Endothelial cell of umbilical vein (primary cell): ENCODE measurements around the gene HEATR3. TPM values are rescaled to one million over a fixed set of nuclear protein-coding genes. Genes with fewer than 3 reads are reported as not detected.

Source experiments
- BruUV-seq: library from RNA; stranded (reverse); fragments of 400-500 nt; replicated peaks from 2 replicates; lab custom pipeline; 2021; lab: Mats Ljungman, UMichigan
- CTCF ChIA-PET: fragments of 300-600, 350-600 bp; sonication (Branson Sonifier 250); formaldehyde crosslinking; loops from one replicate; lab custom pipeline; 2021; ENCODE audit warnings: antibody characterized with exemption, inconsistent platforms; lab: Charles Lee
- POLR2A ChIA-PET: fragments of 300-600, 350-600 bp; sonication (Branson Sonifier 250); formaldehyde crosslinking; loops from one replicate; lab custom pipeline; 2021; ENCODE audit warnings: antibody characterized with exemption, inconsistent platforms; lab: Charles Lee
- DNase-seq: peaks from one replicate; pipeline ENCODE4 v3.0.0-alpha.2; 2011; ENCODE audit warnings: low read depth, low spot score
- FAIRE-seq: peaks from 2 replicates; lab custom pipeline; 2011; peaks lifted over from hg19 to GRCh38; lab: Jason Lieb, UNC
- H2AFZ ChIP-seq: 2 replicates; pipeline ENCODE4 v1.6.0; 2012; ENCODE audit warnings: low read depth, low read length, control low read depth, inconsistent platforms
- H3K27ac ChIP-seq: 2 replicates; pipeline ENCODE4 v1.5.1; 2011; ENCODE audit warnings: low read depth, mild to moderate bottlenecking, control low read depth, low read length, moderate library complexity; ENCODE audit not compliant: insufficient read depth
- H3K27me3 ChIP-seq, 2 experiments: 2 replicates each; pipeline versions ENCODE4 v1.6.0 to v1.6.1; 2011; ENCODE audit warnings: low read length in 2 of 2, mixed read lengths in 1 of 2; ENCODE audit not compliant: control insufficient read depth in 2 of 2, insufficient read depth in 2 of 2
- H3K36me3 ChIP-seq, 2 experiments: 2 replicates in 1 of 2; 3 replicates in 1 of 2; pipeline ENCODE4 v1.5.1; 2011; ENCODE audit warnings: low read length in 2 of 2, mild to moderate bottlenecking in 1 of 2, moderate library complexity in 1 of 2; ENCODE audit not compliant: control insufficient read depth in 2 of 2, insufficient read depth in 2 of 2; ENCODE audit errors: extremely low read depth in 1 of 2
- H3K4me1 ChIP-seq: 3 replicates; pipeline ENCODE4 v1.5.1; 2011; ENCODE audit warnings: mild to moderate bottlenecking, low read length; ENCODE audit not compliant: control insufficient read depth, insufficient read depth; ENCODE audit errors: extremely low read depth
- H3K4me2 ChIP-seq: 2 replicates; pipeline ENCODE4 v1.6.1; 2011; ENCODE audit warnings: low read length, control low read depth, mixed read lengths; ENCODE audit not compliant: insufficient read depth
- H3K4me3 ChIP-seq, 3 experiments: fragments of 200-600 bp in 1 of 3; sonication (generic), shearing (Covaris generic) in 1 of 3; replicated peaks in 1 of 3; 2 replicates each; pipeline ENCODE4 v1.5.1; 2011 to 2016; ENCODE audit warnings: control low read depth in 3 of 3, low read length in 3 of 3, mild to moderate bottlenecking in 2 of 3, inconsistent platforms in 1 of 3, low read depth in 1 of 3, moderate library complexity in 1 of 3; ENCODE audit not compliant: insufficient read depth in 1 of 3
- H3K79me2 ChIP-seq: 2 replicates; pipeline ENCODE4 v1.6.0; 2012; ENCODE audit warnings: low read length, inconsistent platforms; ENCODE audit not compliant: control insufficient read depth, insufficient read depth
- H3K9ac ChIP-seq: replicated peaks from 2 replicates; pipeline ENCODE3; 2011; ENCODE audit warnings: low read length, control low read depth; ENCODE audit not compliant: insufficient read depth; ENCODE audit errors: extremely low read depth
- H3K9me1 ChIP-seq: replicated peaks from 3 replicates; pipeline ENCODE4 v1.6.0; 2011; ENCODE audit warnings: mild to moderate bottlenecking, low read length; ENCODE audit not compliant: control insufficient read depth, insufficient read depth; ENCODE audit errors: extremely low read depth
- H3K9me3 ChIP-seq: replicated peaks from 2 replicates; pipeline ENCODE4 v1.5.1; 2012; ENCODE audit warnings: low read length, inconsistent platforms; ENCODE audit not compliant: control insufficient read depth, insufficient read depth
- H4K20me1 ChIP-seq: replicated peaks from 2 replicates; pipeline ENCODE3; 2011; ENCODE audit warnings: mild to moderate bottlenecking, low read length; ENCODE audit not compliant: control insufficient read depth, insufficient read depth; ENCODE audit errors: extremely low read depth
- EZH2 ChIP-seq: IDR thresholded peaks from 2 replicates; pipeline ENCODE4 v1.6.1; 2012; ENCODE audit warnings: borderline replicate concordance, low read depth, mild to moderate bottlenecking, moderate library complexity, low read length, inconsistent platforms; ENCODE audit not compliant: severe bottlenecking
- FOS ChIP-seq: IDR thresholded peaks from 2 replicates; pipeline ENCODE4 v1.6.1; 2011; ENCODE audit warnings: mild to moderate bottlenecking, low read length, moderate library complexity, borderline replicate concordance; ENCODE audit not compliant: insufficient read depth
- GATA2 ChIP-seq: IDR thresholded peaks from 2 replicates; pipeline ENCODE4 v1.7.0; 2011; ENCODE audit warnings: low read depth, mild to moderate bottlenecking, moderate library complexity, mixed read lengths, low read length; ENCODE audit not compliant: insufficient read length, insufficient read depth
- JUN ChIP-seq: IDR thresholded peaks from 2 replicates; pipeline ENCODE4 v1.6.1; 2011; ENCODE audit warnings: borderline replicate concordance, low read depth; ENCODE audit not compliant: insufficient read length, insufficient read depth
- MAX ChIP-seq: IDR thresholded peaks from 2 replicates; pipeline ENCODE4 v1.6.1; 2011; ENCODE audit not compliant: insufficient read depth, insufficient read length
- MYC ChIP-seq: IDR thresholded peaks from one replicate; pipeline ENCODE4 v1.6.1; 2011; ENCODE audit warnings: mild to moderate bottlenecking, low read depth, low read length
- POLR2A ChIP-seq: IDR thresholded peaks from 2 replicates; pipeline ENCODE4 v1.6.1; 2012; ENCODE audit warnings: low read depth, mild to moderate bottlenecking, control low read depth, low read length
- POLR2AphosphoS5 ChIP-seq: IDR thresholded peaks from 2 replicates; pipeline ENCODE4 v1.6.1; 2012; ENCODE audit warnings: low read depth, mild to moderate bottlenecking, control low read depth, low read length, moderate library complexity; ENCODE audit not compliant: insufficient read depth
- dilution Hi-C: fragments of 300-500 bp; cut with MboI; formaldehyde crosslinking; loops from one replicate; pipeline ENCODE4 v1.15.0; 2019; ENCODE audit warnings: low sequenced_read_pairs; ENCODE audit not compliant: extremely low pct_ligation_motif_present
- intact Hi-C: fragments of 100-400 bp; cut with micrococcal nuclease; formaldehyde crosslinking; loops from one replicate; pipeline ENCODE4 v1.10.0; 2022
- polyA plus RNA-seq, 4 experiments: library from polyadenylated mRNA; depleted of rRNA in 3 of 4; stranded (reverse) in 3 of 4; unstranded in 1 of 4; fragments of >200 nt; gene quantifications; 2 replicates each; pipeline versions ENCODE4 v1.2.1 to v1.2.3, GENCODE V29; 2011 to 2012; ENCODE audit warnings: missing spikeins in 1 of 4
- total RNA-seq: library from RNA; stranded (reverse); gene quantifications from 2 replicates; pipeline ENCODE4 v1.2.3, GENCODE V29; 2021
- TF ChIP-seq, protein P1 (sequence below), 2 donors: IDR thresholded peaks; 1 replicate in 1 of 2; 2 replicates in 1 of 2; pipeline ENCODE4 v1.5.1; 2011; ENCODE audit warnings: low read length in 2 of 2, mild to moderate bottlenecking in 2 of 2, moderate library complexity in 2 of 2, control low read depth in 1 of 2, inconsistent platforms in 1 of 2, low read depth in 1 of 2; ENCODE audit not compliant: insufficient read depth in 1 of 2; ENCODE audit errors: extremely low read depth in 1 of 2

Gene HEATR3
- total and polyA plus RNA-seq, 2 donors (not counting 3 experiments of a cell fraction or from before 2014, with no cell fraction given) = 6.7 to 23.1 TPM

DNA sequence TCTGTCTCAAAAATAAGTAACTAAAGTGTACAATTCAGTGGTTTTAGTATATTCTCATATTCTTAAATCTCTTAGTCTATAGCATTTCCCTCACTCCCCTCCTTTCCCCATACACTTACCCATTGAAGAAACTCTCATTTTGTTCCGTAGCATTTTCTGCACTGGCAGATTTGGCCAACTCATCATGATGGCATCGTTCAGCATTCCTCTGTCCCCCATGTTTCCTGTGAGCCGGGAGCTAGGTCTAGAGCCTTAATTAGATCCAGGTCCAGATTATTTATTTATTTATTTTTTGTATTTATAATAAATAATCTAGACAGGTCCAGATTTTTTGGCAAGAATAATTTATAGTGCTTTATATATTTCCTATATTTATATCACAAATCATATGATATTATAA, 31.0 kb downstream of the HEATR3 start:
- Histone ChIP-seq H3K9me3 (no peaks in the 10 kb centered on the region), H3K4me2 (no peak overlapping the region), H3K4me1 (peaks cover 2% of the 10 kb centered on the region), H3K9me1 (no peaks in the 10 kb centered on the region), H3K36me3 (peaks cover 5 to 6% of the 10 kb centered on the region in 2 experiments), H4K20me1 (no peaks in the 10 kb centered on the region), H2AFZ (no peak overlapping the region), H3K27ac (no peak overlapping the region), H3K4me3 (no peak overlapping the region), H3K9ac (no peak overlapping the region), H3K79me2 (no peaks in the 10 kb centered on the region), H3K27me3 (no peaks in the 10 kb centered on the region)
- POLR2A ChIA-PET = no interaction called here
- TF ChIP-seq FOS (no peak), POLR2A (no peak), EZH2 (no peak), MYC (no peak), MAX (no peak), GATA2 (no peak), JUN (no peak), POLR2AphosphoS5 (no peak)
- TF ChIP-seq, protein P1, sequence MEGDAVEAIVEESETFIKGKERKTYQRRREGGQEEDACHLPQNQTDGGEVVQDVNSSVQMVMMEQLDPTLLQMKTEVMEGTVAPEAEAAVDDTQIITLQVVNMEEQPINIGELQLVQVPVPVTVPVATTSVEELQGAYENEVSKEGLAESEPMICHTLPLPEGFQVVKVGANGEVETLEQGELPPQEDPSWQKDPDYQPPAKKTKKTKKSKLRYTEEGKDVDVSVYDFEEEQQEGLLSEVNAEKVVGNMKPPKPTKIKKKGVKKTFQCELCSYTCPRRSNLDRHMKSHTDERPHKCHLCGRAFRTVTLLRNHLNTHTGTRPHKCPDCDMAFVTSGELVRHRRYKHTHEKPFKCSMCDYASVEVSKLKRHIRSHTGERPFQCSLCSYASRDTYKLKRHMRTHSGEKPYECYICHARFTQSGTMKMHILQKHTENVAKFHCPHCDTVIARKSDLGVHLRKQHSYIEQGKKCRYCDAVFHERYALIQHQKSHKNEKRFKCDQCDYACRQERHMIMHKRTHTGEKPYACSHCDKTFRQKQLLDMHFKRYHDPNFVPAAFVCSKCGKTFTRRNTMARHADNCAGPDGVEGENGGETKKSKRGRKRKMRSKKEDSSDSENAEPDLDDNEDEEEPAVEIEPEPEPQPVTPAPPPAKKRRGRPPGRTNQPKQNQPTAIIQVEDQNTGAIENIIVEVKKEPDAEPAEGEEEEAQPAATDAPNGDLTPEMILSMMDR (IDR thresholded peaks at IDR 0.05; ENCODE audit: extremely low read depth in 1 of 2, insufficient read depth in 1 of 2, low read depth in 1 of 2, low read length in 2 of 2) = no peak
- dilution Hi-C loops = no loop called here
- intact Hi-C loops = loop anchor here (10.0 kb wide), 1 partner anchor 238 kb away; no protein-coding TSS in a partner anchor
- CTCF ChIA-PET = interaction anchor here (1.2 to 1.7 kb wide), 2 partner anchors 13 to 114 kb away, joined by 3 to 6 read pairs; no protein-coding TSS in a partner anchor
- no TSS peak for BruUV-seq
- DNase-seq (no peak), FAIRE-seq (no peak)
